Skin of body (tissue), 2 donors: Measurements from ENCODE around the gene BRD3. TPM values are rescaled to one million over a fixed set of nuclear protein-coding genes. Genes with fewer than 3 reads are reported as not detected.
A peak's percentile ranks its signal among the peaks of the same experiment; 100 is the strongest.

ENCODE experiments used
- DNase-seq: peaks from one replicate; lab custom pipeline; 2025; lab: John Stamatoyannopoulos, UW
- total RNA-seq: library from RNA; depleted of rRNA; stranded (reverse); fragments of >200 nt; gene quantifications from one replicate; pipeline ENCODE4 v1.2.3, GENCODE V29; 2014

BRD3 gene
- total RNA-seq, 1 donor from 2014 or later = 16.7 TPM

DNA sequence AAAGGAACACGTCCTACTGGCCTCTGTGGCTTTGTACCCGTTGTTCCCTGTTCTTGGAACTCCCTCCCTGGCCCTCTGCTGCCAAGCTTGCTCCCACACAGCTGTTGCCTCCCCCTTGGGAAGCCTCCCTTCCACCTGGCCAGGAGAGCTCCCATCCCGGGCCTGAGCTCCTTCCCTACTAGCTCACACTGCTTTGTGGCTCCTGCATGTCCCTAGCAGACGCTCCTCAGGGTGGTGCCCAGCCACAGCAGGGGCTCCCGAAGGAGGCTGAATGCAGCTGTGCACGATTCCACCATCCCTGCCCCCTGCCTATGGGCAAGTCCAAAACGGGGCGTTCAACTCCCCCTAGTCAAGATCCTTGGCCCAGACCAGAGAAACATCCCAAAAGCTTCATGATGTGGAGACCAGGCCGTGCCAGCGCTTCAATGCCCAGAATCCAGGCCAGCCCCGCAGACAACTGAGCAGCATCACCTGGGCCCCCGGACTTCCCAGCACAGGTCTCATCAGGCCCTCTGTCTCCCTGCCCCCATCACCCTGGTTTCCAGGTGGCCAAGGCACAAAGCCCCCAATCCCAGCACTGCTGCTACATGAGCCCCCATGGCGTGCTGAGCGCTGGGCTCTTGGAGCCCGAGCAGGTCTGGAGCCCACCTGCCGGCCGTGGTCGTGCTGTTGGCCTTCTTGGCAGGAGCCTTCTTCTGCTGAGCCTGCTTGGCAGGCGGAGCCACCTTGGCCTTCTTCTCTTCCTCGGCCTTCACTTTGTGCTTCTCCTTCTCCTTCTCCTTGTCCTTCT is 28.2 kb downstream of the BRD3 start:
- no peak for DNase-seq

DNA sequence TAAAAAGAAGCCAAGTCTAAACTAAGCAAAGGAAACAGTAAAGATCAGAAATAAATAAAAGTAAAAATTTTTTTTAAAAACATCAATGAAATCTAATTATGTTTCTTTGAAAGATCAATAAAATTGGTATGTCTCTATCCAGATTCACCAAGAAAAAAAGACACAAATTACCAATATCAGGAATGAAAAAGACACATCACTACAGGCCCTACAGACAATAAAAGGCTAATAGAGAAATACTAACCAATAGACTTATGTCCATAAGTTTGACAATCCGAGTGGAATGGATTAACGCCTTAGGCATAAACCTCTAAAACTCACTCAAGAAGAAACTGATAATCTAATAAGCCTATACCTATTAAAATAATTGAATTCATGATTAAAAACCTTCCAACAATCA is 30.2 kb downstream of the BRD3 start:
- no peak for DNase-seq

- no peak for DNase-seq
These were observed 31.7 kb downstream of the BRD3 start for GRCh38 chr9:134036130-134036529.

- no peak for DNase-seq
These were observed 32.5 kb downstream of the BRD3 start for GRCh38 chr9:134035041-134036039.

DNA sequence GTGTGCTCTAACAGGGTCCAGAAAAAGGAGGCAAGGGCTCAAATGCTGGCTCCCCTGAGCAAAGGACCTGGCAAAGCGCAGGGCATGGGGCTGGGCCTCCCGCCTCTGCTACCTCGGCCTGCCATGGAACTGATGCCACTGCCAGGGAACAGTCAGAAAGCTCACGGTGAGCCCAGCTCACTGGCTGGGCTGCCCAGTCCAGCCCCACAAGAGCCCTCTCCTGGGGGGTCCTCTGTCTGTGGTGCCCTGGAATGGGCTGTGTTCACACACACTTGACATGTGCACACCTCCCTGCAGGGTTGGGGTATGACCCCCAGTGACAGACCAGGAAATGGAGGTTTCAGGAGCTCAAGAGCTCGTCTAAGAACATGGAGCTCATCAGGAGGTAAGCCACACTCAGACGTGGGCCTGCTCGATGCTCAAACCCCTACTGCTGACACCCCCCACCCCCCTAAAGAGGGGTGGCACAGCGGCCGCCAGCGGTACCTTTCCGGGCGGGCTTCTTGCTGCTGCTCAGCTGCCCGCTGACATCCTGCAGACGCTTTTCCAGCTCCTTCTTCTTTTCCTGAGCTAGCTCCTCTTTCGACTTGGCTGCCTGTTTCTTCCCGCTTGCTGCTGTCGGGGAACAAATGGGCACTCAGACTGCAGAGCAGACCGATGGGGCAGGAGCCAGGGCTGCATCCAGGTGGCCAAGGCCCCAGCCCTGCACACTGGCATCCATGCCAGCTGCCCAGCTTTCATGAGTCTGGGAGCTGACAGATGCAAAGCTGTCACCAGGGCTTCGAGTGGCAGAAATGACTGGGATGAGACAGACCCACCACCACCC is 33.4 kb downstream of the BRD3 start:
- no peak for DNase-seq

GRCh38 chr9:134033516-134034214 is 34.2 kb downstream of the BRD3 start:
- DNase-seq = no peak

- DNase-seq = no peak
These were observed 35.2 kb downstream of the BRD3 start for GRCh38 chr9:134032456-134033222.

- DNase-seq = no peak
These were observed 36.0 kb downstream of the BRD3 start for GRCh38 chr9:134031783-134032182.

- no peak for DNase-seq
These were observed 36.9 kb downstream of the BRD3 start for GRCh38 chr9:134030821-134031470.

GRCh38 chr9:134029248-134030226 is 38.3 kb downstream of the BRD3 start:
- DNase-seq = no peak

GRCh38 chr9:134028575-134029247 is 39.1 kb downstream of the BRD3 start:
- no peak for DNase-seq

DNA sequence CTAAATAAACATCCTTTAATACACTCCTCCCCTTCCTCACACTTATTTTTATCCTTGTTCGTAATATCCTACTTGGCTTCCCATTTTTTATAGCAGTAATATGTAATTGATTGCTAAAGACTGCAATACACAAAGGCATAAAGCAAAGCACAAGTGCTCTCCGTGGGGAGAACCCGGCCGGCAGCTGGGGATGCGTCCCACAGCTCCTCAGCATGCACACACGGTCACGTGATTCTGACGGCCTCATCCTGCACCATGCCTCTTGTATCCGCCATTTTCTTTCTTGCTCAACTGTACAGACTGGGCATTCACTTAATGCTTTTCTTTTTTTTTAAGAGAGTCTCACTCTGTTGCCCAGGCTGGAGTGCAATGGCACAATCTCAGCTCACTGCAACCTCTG is 39.8 kb downstream of the BRD3 start:
- DNase-seq = no peak

DNA sequence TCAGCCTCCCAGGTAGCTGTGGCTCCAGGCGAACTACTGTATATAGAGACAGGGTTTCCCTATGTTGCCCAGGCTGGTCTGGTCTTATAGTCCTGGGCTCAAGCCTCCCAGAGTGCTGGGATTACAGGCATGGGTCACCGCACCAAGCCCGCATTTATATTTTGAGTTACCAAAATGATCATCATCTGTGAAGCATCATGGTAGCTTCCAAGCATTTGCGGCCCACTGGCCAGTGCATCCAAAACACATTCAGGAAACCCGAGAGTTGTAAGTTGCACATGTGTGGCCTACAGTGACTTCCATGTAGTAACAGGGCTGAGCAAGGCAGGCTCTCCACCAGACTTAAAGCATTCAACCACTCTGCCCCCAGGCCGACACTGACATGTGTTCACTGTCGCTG is 40.3 kb downstream of the BRD3 start:
- no peak for DNase-seq

DNA sequence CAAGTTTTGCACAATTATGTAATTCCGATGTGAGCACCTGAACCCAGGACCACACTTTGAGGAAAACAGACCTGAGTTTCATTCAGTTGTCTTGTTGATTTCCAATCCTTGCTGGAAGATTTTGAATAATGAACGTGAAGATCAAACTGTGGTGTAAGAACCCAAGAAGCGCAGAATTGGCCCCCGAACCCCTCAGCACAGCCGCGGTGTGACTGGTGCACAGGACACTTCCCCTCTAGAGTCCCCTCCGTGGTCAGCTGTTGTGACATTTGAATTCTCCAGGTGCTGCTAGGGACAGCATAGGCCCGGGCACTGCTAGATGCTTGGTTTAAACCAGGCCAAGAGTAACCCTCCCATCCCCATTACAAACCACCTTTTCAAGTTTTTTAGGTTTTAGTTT is 40.8 kb downstream of the BRD3 start:
- no peak for DNase-seq

DNA sequence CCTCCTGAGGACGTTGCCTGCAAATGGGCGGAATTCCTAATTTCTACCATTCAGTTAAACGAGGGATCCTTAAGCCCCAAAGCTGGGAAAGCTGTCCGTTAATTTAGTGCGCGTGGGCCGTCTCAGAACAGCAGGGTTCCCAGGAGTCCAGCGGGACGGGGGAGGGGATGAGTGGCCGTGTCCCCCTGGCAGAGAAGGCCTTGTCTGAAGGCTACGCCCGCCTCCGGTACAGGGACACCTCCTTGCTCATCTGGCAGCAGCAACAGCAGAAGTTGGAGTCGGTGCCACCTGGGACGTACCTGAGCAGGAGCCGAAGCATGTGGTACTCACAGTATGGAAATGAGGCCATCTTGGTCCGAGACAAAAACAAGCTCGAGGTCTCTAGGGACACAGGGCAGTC is 41.2 kb downstream of the BRD3 start:
- no peak for DNase-seq

DNA sequence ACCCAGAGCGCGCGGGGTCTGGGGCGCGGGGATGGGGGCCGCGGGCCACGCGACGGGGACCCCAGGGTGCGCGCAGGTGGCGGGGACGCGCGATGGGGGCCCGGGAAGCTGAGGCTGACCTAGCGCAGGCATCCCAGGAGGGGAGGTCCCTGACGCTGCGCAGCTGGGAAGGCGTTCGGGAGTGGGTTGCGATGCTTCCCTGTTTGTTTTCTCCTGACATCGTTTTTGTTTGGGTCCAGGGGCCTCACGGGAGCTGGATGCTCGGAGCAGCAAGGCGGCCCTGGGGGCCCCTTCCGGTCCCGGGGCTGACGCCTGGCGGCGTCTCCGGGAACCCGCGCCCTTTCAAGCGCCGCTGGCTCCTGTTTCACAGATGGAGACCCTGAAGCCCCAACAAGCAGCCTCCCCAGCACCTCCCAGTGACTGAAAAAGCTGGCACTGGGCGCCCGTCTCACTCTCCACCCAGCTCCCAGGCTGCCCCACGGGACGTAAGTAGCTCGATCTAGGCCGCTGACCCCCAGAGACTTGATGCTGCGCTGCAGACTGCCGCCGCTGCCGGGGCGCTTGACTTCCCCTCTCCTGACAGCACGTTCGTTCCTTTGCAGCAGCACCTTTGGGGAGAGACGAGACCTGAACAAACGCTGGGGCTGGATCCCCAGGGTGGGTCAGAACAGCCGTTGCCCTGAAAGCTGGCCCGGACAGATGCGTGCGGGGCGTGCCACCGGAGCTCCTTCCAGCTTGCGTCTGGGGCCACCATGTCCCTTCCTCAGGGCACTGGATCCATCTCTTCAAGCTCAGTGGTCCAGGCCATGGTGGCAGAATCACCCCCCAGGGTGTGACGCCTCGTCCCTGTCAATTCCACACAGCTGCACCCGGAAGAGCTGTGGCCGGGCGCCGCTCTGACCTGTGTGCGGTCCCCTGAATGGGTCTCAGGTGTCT is 42.0 kb downstream of the BRD3 start:
- DNase-seq = peak; percentile 18
